Stimulated activated CD4-positive, alpha-beta T cell treated with anti-CD3 and anti-CD28 coated beads, Interleukin-15, amount 100 ng/mL, for 48 hours (primary cell): ENCODE measurements around the gene IYD.

Experiments
- DNase-seq, 2 donors: peaks; one replicate each; pipeline ENCODE4 v3.0.0-alpha.2; 2020; ENCODE audit warnings: low read depth in 2 of 2

Gene IYD

DNA sequence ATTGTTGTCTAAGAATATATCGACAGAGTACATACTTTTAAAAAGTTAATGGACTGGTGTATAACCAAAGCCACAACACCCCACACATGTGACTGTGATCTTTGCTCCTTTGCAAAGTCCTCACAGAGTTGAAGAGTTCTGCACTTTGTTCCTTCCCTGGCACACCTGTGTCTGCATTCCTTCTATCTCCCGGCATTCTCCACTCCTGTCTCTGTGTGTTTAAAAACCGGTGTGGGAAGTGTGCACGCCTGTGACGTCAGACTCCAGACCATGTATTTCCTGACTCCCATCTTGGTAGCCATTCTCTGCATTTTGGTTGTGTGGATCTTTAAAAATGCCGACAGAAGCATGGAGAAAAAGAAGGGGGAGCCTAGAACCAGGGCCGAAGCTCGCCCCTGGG is at the start of gene IYD:
TSS of gene IYD (plus strand) at position 251 of the 400 bp plus-strand sequence. CDS start at position 271, 20 bp downstream.
- DNase-seq, result no peak

- DNase-seq, result no peak
Observed at GRCh38 chr6:150319924-150320323, 48.9 kb upstream of the IYD start.

- DNase-seq, result no peak
Observed at GRCh38 chr6:150320442-150320841, 48.4 kb upstream of the IYD start.

DNA sequence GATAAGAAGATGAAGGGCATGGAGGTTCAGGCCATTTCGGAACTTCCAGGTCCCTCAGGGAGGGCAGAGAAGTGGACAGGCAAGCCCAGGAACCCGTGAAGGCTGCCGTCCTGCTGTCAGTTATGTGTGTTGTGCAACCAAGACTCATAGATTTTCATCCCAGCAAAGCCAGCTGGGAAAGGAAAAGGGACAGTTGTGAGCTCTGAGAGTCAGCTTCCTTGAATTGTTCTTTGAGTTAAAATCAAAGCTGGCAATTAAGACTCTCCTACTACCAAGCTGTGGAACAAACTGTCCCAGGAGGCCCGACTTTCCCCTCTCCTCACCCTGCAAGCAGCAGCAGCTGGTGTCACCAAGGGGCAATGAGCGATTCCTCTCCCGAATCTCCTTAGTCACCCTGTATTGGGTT is 46.3 kb upstream of the IYD start:
- DNase-seq, result no peak

DNA sequence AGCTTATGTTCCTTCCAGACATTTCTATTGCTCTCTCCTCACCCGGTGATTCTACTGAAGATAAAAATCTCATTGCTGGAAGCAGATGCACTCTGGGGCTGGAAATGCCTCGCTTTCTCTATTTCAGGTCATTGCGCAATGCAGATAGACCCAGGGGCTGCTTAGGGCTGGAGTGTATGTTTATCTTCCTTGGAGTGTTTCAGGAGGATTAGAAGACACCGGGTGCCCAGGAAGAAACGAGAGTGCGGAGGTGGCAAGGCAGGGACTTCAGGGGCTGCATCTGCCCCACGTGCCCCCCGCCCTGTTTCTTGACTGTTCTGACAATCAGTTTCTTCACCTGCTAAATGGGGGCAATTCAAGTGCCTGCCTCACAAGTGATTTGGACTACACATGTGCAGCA is 45.6 kb upstream of the IYD start:
- no peak for DNase-seq

GRCh38 chr6:150324044-150324443 is 44.8 kb upstream of the IYD start:
- DNase-seq, result no peak

DNA sequence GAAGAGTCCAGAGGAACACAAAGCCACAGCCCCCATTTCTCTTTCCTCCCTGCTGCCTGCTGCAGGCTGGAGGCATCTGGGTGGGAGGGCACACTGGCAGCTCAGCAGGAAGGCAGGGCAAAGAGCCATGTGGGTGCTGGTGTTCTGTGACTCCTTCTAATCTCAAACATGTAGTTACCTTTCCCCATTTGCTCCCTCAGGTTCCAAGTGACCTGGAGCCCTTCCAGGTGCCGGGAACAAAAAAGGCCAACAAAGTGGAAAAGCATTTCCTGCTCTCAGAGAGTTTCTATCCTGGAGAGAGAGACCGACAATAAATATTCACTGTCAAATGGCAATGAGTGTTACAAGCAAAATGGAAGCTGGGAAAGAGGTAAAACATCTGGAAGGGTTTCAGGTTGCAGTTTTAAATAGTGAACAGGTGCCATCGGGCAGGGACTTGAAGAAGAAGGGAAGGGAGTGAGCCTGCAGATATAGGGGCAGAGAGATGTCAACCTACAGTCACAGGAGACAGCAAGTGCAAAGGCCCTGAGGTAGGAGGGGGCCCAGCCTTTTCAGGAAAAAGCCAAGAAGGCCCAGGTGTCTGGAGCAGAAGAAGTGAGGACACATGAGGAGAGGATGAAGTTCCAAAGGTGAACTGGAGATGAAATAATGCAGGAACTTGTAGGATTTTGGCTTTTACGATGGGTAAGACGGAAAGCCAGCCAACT is 43.6 kb upstream of the IYD start:
- no peak for DNase-seq

DNA sequence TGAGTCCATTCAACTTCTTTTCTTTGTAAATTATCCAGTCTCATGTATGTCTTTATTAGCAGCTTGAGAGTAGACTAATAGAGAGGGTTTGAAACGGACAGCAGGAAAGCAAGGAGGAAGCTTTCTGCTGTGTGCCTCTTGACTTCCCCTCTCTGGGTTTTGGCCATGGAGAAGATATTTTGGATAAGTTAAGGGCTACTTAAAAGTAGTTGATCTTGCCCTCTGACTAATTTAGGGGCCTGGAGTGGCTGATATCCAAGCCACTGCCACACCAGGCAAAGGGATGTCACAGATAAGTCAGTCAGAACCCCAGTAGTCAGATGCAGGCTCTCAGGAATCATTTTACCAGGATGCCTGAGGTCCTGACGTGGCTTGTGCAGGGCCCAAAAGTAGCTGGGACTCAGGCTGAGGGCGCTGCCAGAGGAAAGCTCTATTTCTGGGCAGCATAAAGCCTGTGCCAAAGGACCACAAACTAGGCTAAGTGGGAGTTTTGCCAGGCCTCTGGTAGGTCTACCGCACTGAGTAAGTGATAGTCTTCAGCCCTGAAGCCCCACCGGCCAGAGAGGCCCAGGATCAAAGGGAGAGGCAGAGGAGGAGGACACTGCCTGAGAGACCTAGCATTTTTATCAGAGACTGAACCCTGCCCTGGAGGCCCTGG is 41.6 kb upstream of the IYD start:
- no peak for DNase-seq

DNA sequence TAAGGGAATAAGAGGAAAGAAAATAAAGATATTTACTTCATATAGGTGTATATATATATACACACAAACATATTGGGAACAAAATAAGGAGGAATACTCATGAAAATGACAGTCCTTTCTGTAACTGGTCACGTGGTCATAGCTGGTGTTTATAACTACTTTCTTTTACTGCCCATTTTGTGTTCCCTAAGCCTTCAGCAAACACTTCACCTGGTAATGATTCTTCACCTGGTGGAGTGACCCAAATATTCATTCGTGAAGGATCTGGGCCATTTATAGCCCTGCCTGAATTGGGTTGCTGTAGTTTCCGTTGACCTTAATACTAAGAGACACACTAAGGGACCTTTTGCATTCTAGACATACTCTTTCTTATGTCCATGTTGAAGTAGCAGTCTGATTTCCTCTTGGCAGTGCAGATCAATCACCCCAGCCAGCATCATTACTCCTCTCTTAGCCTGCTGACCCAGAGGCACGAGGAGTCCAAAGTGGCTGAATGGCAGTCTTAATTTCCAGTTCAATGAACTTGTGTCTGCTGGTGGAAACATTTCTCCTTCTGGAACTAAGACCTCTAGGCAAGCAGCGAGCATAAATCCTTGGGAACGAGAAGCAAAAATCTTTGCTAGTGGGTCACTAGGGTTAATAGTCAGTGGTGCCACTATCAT is 39.9 kb upstream of the IYD start:
- DNase-seq, result no peak

GRCh38 chr6:150331344-150331743 is 37.5 kb upstream of the IYD start:
- no peak for DNase-seq

DNA sequence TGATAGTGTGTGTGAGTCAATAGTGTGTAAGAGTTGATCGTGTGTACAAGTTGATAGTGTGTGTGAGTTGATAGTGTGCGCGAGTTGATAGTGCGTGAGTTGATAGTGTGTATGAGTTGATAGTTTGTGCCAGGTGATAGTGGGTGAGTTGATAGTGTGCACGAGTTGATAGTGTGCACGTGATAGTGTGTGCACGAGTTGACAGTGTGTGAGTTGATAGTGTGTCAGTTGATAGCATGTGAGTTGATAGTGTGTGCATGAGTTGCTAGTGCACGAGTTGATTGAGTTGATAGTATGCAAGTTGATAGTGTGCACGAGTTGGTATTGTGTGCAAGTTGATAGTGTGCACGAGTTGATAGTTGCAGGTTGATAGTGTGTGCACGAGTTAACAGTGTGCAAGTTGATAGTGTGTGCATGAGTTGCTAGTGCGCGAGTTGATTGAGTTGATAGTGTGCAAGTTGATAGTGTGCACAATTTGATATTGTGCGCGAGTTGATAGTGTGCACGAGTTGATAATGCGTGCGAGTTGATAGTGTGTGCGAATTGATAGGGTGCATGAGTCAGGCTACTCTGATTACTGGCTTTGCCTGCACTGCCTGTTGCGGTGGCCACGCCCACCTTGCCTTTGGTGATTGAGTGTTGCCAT is 35.8 kb upstream of the IYD start:
- DNase-seq, result no peak

DNA sequence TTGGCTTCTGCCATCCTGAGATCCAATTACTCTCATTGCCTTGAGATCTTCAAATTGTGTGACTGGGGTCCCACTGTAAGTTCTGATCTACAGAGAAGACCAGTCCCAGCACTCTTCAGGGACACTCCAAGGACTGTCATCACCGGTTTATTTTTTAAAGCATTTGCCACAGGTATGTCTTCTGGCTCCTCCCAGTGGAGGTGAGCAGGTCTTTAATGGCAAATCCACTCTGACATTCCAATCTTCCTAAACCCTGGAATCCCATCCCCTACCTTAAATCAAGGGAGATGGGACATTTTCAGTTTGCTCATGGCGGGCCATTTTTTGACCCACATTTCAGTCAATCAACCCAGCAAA is 35.2 kb upstream of the IYD start:
- DNase-seq, result no peak

DNA sequence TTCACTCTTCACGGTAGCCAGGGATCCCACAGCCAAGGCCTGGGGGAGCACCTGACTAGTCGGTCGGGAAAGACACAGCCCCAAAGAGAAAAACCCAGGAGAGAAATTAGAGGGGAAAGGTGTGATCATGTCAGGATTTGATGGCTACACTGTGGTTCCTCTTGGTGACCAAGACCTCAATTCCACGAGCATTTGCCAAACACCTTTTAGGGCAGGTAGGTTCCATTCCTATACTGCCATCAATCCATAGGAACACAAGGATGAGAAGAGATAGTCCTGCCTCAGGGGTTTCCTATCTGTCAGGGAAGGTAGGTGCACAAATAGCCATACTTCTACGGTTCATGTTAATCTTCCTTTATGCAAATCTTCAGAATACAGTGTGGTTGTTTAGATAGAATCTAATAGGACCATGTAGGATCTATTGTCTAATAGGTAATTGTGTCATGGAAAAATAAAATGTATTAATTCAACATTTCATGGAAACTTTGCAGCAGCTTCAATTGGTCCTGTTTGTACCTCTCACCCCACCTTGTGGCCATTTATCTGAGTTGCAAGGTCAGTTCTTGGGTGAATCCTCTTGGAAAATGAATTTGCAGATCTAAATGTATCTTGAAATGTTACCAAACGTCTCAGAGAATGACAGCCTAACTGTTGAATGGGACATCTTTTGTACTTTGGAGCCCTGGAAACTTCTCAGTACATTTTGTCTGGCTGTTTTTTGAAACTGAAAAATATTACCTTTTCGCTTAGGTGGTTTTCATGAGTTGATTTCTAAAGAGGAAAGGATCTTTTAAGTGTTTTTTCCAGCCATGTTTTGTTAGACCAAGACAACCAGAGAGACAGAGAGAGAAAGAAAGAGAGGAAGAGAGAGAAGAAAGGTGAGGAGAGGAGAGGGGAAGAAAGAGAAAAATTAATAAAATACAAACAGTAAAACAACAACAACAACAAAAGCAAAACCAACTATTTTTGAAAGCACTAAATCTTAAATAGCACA is 33.7 kb upstream of the IYD start:
- DNase-seq, result no peak

GRCh38 chr6:150336299-150336698 is 32.5 kb upstream of the IYD start:
- DNase-seq, result no peak

GRCh38 chr6:150336708-150337107 is 32.1 kb upstream of the IYD start:
- DNase-seq, result no peak

GRCh38 chr6:150342126-150342525 is 26.7 kb upstream of the IYD start:
- DNase-seq, result no peak

DNA sequence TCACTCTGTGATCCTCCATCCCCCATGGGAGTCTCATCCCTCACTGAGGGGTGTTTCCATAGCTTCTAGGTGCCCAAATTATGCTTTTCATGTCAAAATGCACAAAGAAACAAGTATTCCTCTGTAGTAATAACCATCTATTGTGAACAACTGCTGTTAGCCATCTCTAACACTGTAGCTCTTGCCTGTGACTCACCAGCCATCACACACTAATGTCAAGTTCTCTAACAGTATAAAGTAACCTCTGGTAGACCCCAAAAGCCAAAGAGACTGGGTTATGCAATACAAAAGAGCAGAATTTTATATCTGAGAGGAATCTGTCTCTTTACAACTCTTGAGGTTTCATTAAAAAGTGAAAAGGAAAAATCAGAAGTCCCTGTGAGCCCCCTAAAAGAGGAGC is 25.4 kb upstream of the IYD start:
- DNase-seq, result no peak

DNA sequence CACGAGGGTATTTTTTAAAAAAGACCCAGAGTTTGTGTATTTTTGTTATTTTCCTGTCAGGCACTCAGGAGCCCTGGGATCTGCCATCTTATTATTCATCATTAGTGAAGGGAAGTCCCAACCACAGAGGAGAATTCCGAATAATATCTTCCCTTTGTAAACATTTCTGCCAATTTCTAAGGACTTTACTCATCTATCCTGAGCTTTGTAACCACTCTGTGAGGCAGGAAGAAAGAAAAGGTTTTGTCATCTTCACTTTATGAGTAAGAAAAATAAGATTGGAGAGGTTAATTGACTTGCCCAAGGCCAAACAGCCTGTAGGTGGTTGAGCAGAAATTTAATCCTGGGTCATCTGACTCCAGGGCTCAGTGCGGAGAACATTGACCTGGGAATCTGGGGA is 23.0 kb upstream of the IYD start:
- no peak for DNase-seq

DNA sequence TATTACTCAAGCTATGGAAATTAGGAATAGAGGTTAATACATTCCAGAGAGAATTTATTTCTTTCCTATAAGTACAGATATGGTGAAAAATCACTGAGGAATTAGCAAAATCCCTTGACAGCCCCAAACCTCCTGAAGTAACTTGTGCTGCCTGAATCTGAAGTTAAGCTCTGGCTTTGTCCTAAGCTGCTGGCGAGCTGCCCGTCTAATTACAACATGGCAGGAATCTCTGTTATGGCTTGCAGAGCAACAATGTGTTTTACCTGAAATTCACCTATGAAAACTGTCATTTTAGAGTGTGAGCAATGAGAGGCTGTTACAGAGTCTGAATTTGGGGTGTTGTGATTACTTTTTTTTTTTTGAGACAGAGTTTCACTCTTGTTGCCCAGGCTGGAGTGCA is 22.5 kb upstream of the IYD start:
- no peak for DNase-seq

DNA sequence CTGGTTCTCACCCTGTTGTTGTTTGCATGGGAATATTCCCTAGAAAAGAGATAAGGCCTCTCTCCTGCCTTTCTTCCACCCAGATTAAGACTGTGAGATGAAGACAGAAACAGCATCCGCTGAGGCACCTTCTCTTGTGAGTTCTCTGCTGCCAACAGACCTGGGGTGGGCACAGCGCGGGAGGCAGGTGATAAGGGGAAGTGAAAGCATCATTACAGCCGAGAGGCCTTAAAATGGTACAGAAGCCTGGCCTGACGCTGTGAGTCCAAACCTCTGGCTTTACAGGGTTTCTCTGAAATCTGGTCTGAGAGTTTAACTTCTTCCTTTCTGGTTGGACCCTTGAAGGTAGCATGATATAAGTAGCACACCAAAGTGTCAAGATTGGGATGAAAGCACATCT is 21.0 kb upstream of the IYD start:
- no peak for DNase-seq

GRCh38 chr6:150349546-150349945 is 19.3 kb upstream of the IYD start:
- no peak for DNase-seq
